ENCODE data around the gene MYRFL.

MYRFL gene

GRCh38 chr12:69918287-69918686 is 93.3 kb downstream of the MYRFL start:
- Histone ChIP-seq H3K4me3 (ENCODE audit: low read length, poor library complexity, severe bottlenecking) (no peak overlapping the region), H3K36me3 (ENCODE audit: insufficient read depth, low read length) (no peaks in the 10 kb centered on the region), H3K27me3 (ENCODE audit: insufficient read depth, low read length, poor library complexity, severe bottlenecking) (no peaks in the 10 kb centered on the region), H3F3A (ENCODE audit: low read depth) (no peaks in the 10 kb centered on the region), H3K4me2 (ENCODE audit: low read depth, low read length, poor library complexity, severe bottlenecking) (no peak overlapping the region), H3K79me2 (ENCODE audit: insufficient read depth, low read length) (no peaks in the 10 kb centered on the region), H3K4me1 (ENCODE audit: insufficient read depth, low read length, poor library complexity, severe bottlenecking) (peaks cover 10% of the 10 kb centered on the region), H3K9ac (ENCODE audit: low read depth, low read length, poor library complexity, severe bottlenecking) (no peak overlapping the region), H2AFZ (ENCODE audit: low read length) (no peak overlapping the region), H3K9me3 (ENCODE audit: insufficient read depth, low read depth, low read length) (no peaks in the 10 kb centered on the region), H3K9me2 (replicated peaks; ENCODE audit: low read depth, low read length) (no peaks in the 10 kb centered on the region), H4K20me1 (ENCODE audit: insufficient read depth, low read length, poor library complexity, severe bottlenecking) (no peaks in the 10 kb centered on the region)
- TF ChIP-seq CTCF (conservative IDR thresholded peaks at IDR 0.05; ENCODE audit: low read length) (no peak), EZH2phosphoT487 (IDR thresholded peaks at IDR 0.05; ENCODE audit: borderline replicate concordance) (no peak)

GRCh38 chr12:69919495-69919894 is 94.5 kb downstream of the MYRFL start:
- no peaks in the 10 kb centered on the region for H3F3A ChIP-seq (ENCODE audit: low read depth)
- no peaks in the 10 kb centered on the region for H3K79me2 ChIP-seq (ENCODE audit: insufficient read depth, low read length)
- H2AFZ ChIP-seq (ENCODE audit: low read length): no peak overlapping the region
- H3K36me3 ChIP-seq (ENCODE audit: insufficient read depth, low read length): no peaks in the 10 kb centered on the region
- H3K4me1 ChIP-seq (ENCODE audit: insufficient read depth, low read length, poor library complexity, severe bottlenecking): peaks cover 15% of the 10 kb centered on the region
- H3K9me3 ChIP-seq (ENCODE audit: insufficient read depth, low read depth, low read length): no peaks in the 10 kb centered on the region
- no peak overlapping the region for H3K9ac ChIP-seq (ENCODE audit: low read depth, low read length, poor library complexity, severe bottlenecking)
- TF ChIP-seq CTCF (conservative IDR thresholded peaks at IDR 0.05; ENCODE audit: low read length) (no peak), EZH2phosphoT487 (IDR thresholded peaks at IDR 0.05; ENCODE audit: borderline replicate concordance) (no peak)
- H3K27me3 ChIP-seq (ENCODE audit: insufficient read depth, low read length, poor library complexity, severe bottlenecking): no peaks in the 10 kb centered on the region
- no peak overlapping the region for H3K4me2 ChIP-seq (ENCODE audit: low read depth, low read length, poor library complexity, severe bottlenecking)
- no peaks in the 10 kb centered on the region for H3K9me2 ChIP-seq (replicated peaks; ENCODE audit: low read depth, low read length)
- H3K4me3 ChIP-seq (ENCODE audit: low read length, poor library complexity, severe bottlenecking): no peak overlapping the region
- no peaks in the 10 kb centered on the region for H4K20me1 ChIP-seq (ENCODE audit: insufficient read depth, low read length, poor library complexity, severe bottlenecking)

GRCh38 chr12:69921831-69922230 is 96.8 kb downstream of the MYRFL start:
- H3K9ac ChIP-seq (ENCODE audit: low read depth, low read length, poor library complexity, severe bottlenecking): no peak overlapping the region
- no peaks in the 10 kb centered on the region for H3F3A ChIP-seq (ENCODE audit: low read depth)
- no peaks in the 10 kb centered on the region for H3K9me2 ChIP-seq (replicated peaks; ENCODE audit: low read depth, low read length)
- no peaks in the 10 kb centered on the region for H3K9me3 ChIP-seq (ENCODE audit: insufficient read depth, low read depth, low read length)
- H2AFZ ChIP-seq (ENCODE audit: low read length): no peak overlapping the region
- no peak overlapping the region for H3K4me3 ChIP-seq (ENCODE audit: low read length, poor library complexity, severe bottlenecking)
- TF ChIP-seq EZH2phosphoT487 (IDR thresholded peaks at IDR 0.05; ENCODE audit: borderline replicate concordance): no peak
- TF ChIP-seq CTCF (conservative IDR thresholded peaks at IDR 0.05; ENCODE audit: low read length): no peak
- H3K27me3 ChIP-seq (ENCODE audit: insufficient read depth, low read length, poor library complexity, severe bottlenecking): no peaks in the 10 kb centered on the region
- H4K20me1 ChIP-seq (ENCODE audit: insufficient read depth, low read length, poor library complexity, severe bottlenecking): no peaks in the 10 kb centered on the region
- no peaks in the 10 kb centered on the region for H3K36me3 ChIP-seq (ENCODE audit: insufficient read depth, low read length)
- no peaks in the 10 kb centered on the region for H3K79me2 ChIP-seq (ENCODE audit: insufficient read depth, low read length)
- no peak overlapping the region for H3K4me2 ChIP-seq (ENCODE audit: low read depth, low read length, poor library complexity, severe bottlenecking)
- H3K4me1 ChIP-seq (ENCODE audit: insufficient read depth, low read length, poor library complexity, severe bottlenecking): peaks cover 39% of the 10 kb centered on the region
